ENCODE measurements around the gene AIFM3. TPM values are rescaled to one million over a fixed set of nuclear protein-coding genes. Genes with fewer than 3 reads are reported as not detected.

Gene AIFM3
- total and polyA plus RNA-seq, 2 of the 13 experiments (the other 11 are each of a cell fraction or from before 2014, with no cell fraction given), result 9.0 to 15.3 TPM

DNA sequence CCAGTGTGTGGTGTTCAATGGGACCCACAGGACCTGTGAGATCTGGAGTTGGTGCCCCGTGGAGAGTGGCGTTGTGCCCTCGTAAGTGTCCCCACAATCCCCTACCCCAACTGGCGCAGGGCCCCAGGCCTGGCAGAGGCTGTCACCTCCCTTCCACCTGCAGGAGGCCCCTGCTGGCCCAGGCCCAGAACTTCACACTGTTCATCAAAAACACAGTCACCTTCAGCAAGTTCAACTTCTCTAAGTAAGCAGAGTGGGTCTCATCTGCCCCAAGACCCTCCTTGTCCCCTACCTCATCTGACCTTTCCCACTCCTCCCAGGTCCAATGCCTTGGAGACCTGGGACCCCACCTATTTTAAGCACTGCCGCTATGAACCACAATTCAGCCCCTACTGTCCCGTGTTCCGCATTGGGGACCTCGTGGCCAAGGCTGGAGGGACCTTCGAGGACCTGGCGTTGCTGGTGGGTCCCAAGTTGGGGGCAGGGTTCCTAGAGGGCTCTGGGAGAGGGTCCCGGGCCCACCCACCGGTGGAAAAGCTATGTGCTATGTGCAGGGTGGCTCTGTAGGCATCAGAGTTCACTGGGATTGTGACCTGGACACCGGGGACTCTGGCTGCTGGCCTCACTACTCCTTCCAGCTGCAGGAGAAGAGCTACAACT, 56.0 kb downstream of the AIFM3 start:
- ChIA-PET POLR2A (no interaction called here), CTCF (ENCODE audit: low intra/inter-chr PET ratio, low total read pairs) (no interaction called here)
- no peaks in the 10 kb centered on the region for H3K79me2 ChIP-seq (ENCODE audit: insufficient read depth, low read length)
- no peak overlapping the region for H3K4me3 ChIP-seq (replicated peaks in 1 of 3; ENCODE audit: insufficient read depth in 1 of 3, low read depth in 2 of 3, low read length in 3 of 3)
- H2AFZ ChIP-seq (ENCODE audit: low read length), result no peak overlapping the region
- H3K4me2 ChIP-seq (ENCODE audit: low read depth, low read length), result no peak overlapping the region
- H3K9me3 ChIP-seq (ENCODE audit: low read length), result no peaks in the 10 kb centered on the region
- H3K27ac ChIP-seq (ENCODE audit: extremely low read length, insufficient read depth, low read length), result no peak overlapping the region
- H3K9ac ChIP-seq (ENCODE audit: insufficient read depth, low read depth, low read length), result no peak overlapping the region
- H3K36me3 ChIP-seq (replicated peaks in 1 of 2; ENCODE audit: control insufficient read depth in 1 of 2, insufficient read depth in 2 of 2, low read length in 2 of 2), result no peaks in the 10 kb centered on the region
- in situ Hi-C loops (cut with HindIII; ENCODE audit: extremely low pct_ligation_motif_present, low pct_unique_long_range_greater_than_20kb), result no loop called here
- H3K4me1 ChIP-seq (ENCODE audit: insufficient read depth, low read length), result peaks cover 14% of the 10 kb centered on the region
- peaks cover 5 to 43% of the 10 kb centered on the region in 2 experiments; a peak in 4 of 5 replicates for H3K27me3 ChIP-seq (ENCODE audit: control insufficient read depth in 1 of 2, insufficient read depth in 2 of 2, low read length in 2 of 2)
- DNase-seq (ENCODE audit: low spot score) (no peak), ATAC-seq (peak; percentile 74), FAIRE-seq (no peak)
- WGBS (ENCODE audit: low lambda C conversion rate), result 24% methylated on average over 12 of the region's 13 CpGs
- intact Hi-C loops (cut with micrococcal nuclease; ENCODE audit: unreplicated experiment), result no loop called here
- no TSS peak for BruUV-seq (replicated peaks)
- H4K20me1 ChIP-seq (ENCODE audit: insufficient read depth, low read length), result no peaks in the 10 kb centered on the region
- TF ChIP-seq REXO4 (CRISPR knock-in tag; IDR thresholded peaks at IDR 0.05; ENCODE audit: borderline replicate concordance) (no peak), ZNF816 (CRISPR knock-in tag; IDR thresholded peaks at IDR 0.05; ENCODE audit: borderline replicate concordance) (no peak), ZNF30 (CRISPR knock-in tag; IDR thresholded peaks at IDR 0.05) (no peak), ARNT2 (CRISPR knock-in tag; IDR thresholded peaks at IDR 0.05; ENCODE audit: low read depth) (no peak), ATF7 (IDR thresholded peaks at IDR 0.05) (no peak), ATF7 (CRISPR knock-in tag; IDR thresholded peaks at IDR 0.05) (no peak), NR2C2 (CRISPR knock-in tag; IDR thresholded peaks at IDR 0.05; ENCODE audit: borderline replicate concordance) (no peak), ZNF569 (CRISPR knock-in tag; IDR thresholded peaks at IDR 0.05; ENCODE audit: borderline replicate concordance) (no peak), KDM3A (CRISPR knock-in tag; IDR thresholded peaks at IDR 0.05; ENCODE audit: low read depth) (no peak), SRSF1 (optimal IDR thresholded peaks at IDR 0.05; ENCODE audit: low read depth, low read length) (no peak), ZFY (CRISPR knock-in tag; IDR thresholded peaks at IDR 0.05) (0 out of 2 replicates have a peak, but pooled peaks have one; percentile 36), ZNF891 (CRISPR knock-in tag; IDR thresholded peaks at IDR 0.05) (no peak), ZNF850 (CRISPR knock-in tag; conservative IDR thresholded peaks at IDR 0.05) (no peak)
- TF ChIP-seq, protein P1, sequence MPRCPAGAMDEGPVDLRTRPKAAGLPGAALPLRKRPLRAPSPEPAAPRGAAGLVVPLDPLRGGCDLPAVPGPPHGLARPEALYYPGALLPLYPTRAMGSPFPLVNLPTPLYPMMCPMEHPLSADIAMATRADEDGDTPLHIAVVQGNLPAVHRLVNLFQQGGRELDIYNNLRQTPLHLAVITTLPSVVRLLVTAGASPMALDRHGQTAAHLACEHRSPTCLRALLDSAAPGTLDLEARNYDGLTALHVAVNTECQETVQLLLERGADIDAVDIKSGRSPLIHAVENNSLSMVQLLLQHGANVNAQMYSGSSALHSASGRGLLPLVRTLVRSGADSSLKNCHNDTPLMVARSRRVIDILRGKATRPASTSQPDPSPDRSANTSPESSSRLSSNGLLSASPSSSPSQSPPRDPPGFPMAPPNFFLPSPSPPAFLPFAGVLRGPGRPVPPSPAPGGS (CRISPR knock-in tag; IDR thresholded peaks at IDR 0.05), result no peak
- TF ChIP-seq, protein P2, sequence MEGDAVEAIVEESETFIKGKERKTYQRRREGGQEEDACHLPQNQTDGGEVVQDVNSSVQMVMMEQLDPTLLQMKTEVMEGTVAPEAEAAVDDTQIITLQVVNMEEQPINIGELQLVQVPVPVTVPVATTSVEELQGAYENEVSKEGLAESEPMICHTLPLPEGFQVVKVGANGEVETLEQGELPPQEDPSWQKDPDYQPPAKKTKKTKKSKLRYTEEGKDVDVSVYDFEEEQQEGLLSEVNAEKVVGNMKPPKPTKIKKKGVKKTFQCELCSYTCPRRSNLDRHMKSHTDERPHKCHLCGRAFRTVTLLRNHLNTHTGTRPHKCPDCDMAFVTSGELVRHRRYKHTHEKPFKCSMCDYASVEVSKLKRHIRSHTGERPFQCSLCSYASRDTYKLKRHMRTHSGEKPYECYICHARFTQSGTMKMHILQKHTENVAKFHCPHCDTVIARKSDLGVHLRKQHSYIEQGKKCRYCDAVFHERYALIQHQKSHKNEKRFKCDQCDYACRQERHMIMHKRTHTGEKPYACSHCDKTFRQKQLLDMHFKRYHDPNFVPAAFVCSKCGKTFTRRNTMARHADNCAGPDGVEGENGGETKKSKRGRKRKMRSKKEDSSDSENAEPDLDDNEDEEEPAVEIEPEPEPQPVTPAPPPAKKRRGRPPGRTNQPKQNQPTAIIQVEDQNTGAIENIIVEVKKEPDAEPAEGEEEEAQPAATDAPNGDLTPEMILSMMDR (CRISPR knock-in tag; IDR thresholded peaks at IDR 0.05), result peak; percentile 40
- TF ChIP-seq, protein P3, sequence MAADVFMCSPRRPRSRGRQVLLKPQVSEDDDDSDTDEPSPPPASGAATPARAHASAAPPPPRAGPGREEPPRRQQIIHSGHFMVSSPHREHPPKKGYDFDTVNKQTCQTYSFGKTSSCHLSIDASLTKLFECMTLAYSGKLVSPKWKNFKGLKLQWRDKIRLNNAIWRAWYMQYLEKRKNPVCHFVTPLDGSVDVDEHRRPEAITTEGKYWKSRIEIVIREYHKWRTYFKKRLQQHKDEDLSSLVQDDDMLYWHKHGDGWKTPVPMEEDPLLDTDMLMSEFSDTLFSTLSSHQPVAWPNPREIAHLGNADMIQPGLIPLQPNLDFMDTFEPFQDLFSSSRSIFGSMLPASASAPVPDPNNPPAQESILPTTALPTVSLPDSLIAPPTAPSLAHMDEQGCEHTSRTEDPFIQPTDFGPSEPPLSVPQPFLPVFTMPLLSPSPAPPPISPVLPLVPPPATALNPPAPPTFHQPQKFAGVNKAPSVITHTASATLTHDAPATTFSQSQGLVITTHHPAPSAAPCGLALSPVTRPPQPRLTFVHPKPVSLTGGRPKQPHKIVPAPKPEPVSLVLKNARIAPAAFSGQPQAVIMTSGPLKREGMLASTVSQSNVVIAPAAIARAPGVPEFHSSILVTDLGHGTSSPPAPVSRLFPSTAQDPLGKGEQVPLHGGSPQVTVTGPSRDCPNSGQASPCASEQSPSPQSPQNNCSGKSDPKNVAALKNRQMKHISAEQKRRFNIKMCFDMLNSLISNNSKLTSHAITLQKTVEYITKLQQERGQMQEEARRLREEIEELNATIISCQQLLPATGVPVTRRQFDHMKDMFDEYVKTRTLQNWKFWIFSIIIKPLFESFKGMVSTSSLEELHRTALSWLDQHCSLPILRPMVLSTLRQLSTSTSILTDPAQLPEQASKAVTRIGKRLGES (CRISPR knock-in tag; IDR thresholded peaks at IDR 0.05; ENCODE audit: borderline replicate concordance), result no peak
- TF ChIP-seq, protein P4, sequence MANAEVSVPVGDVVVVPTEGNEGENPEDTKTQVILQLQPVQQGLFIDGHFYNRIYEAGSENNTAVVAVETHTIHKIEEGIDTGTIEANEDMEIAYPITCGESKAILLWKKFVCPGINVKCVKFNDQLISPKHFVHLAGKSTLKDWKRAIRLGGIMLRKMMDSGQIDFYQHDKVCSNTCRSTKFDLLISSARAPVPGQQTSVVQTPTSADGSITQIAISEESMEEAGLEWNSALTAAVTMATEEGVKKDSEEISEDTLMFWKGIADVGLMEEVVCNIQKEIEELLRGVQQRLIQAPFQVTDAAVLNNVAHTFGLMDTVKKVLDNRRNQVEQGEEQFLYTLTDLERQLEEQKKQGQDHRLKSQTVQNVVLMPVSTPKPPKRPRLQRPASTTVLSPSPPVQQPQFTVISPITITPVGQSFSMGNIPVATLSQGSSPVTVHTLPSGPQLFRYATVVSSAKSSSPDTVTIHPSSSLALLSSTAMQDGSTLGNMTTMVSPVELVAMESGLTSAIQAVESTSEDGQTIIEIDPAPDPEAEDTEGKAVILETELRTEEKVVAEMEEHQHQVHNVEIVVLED (CRISPR knock-in tag; IDR thresholded peaks at IDR 0.05; ENCODE audit: borderline replicate concordance), result no peak
